Neutrophil (primary cell): ENCODE results near the gene MYO1H.

Source experiments
- H3K27ac ChIP-seq: fragments of 200-600 bp; sonication (generic); 2 replicates; pipeline ENCODE4 v1.5.1; 2016; ENCODE audit warnings: mild to moderate bottlenecking, moderate library complexity
- H3K27me3 ChIP-seq: fragments of 200-600 bp; sonication (generic); 2 replicates; pipeline ENCODE4 v1.6.0; 2016; ENCODE audit warnings: mild to moderate bottlenecking
- H3K36me3 ChIP-seq: fragments of 200-600 bp; sonication (generic); 2 replicates; pipeline ENCODE4 v1.5.1; 2017
- H3K4me1 ChIP-seq, 2 experiments: fragments of 200-600 bp in 1 of 2; sonication (generic) in 1 of 2; 1 replicate in 1 of 2; 2 replicates in 1 of 2; pipeline versions ENCODE4 v1.5.1 to v1.6.1; 2013 to 2016; ENCODE audit warnings: low read depth in 1 of 2, low read length in 1 of 2, mild to moderate bottlenecking in 1 of 2, moderate library complexity in 1 of 2; ENCODE audit not compliant: control insufficient read depth in 1 of 2, insufficient read depth in 1 of 2
- H3K4me3 ChIP-seq, 2 experiments: fragments of 200-600 bp in 1 of 2; sonication (generic) in 1 of 2; 1 replicate in 1 of 2; 2 replicates in 1 of 2; pipeline ENCODE4 v1.5.1; 2013 to 2016; ENCODE audit warnings: low read depth in 1 of 2, low read length in 1 of 2, mild to moderate bottlenecking in 1 of 2, moderate library complexity in 1 of 2
- H3K9me3 ChIP-seq: fragments of 200-600 bp; sonication (generic); 2 replicates; pipeline ENCODE4 v1.5.1; 2016
- CTCF ChIP-seq: fragments of 200-600 bp; sonication (generic); IDR thresholded peaks from 2 replicates; pipeline ENCODE4 v1.5.1; 2016; ENCODE audit warnings: antibody characterized with exemption

Gene MYO1H

GRCh38 chr12:109455706-109456105, 108.0 kb downstream of the MYO1H start:
- no peak overlapping the region for H3K4me3 ChIP-seq
- H3K4me1 ChIP-seq: peaks cover 2% of the 10 kb centered on the region in 2 experiments
- no peaks in the 10 kb centered on the region for H3K27me3 ChIP-seq
- H3K36me3 ChIP-seq: peaks cover 86% of the 10 kb centered on the region
- TF ChIP-seq CTCF: no peak
- no peak overlapping the region for H3K27ac ChIP-seq
- H3K9me3 ChIP-seq: no peaks in the 10 kb centered on the region

- no peaks in the 10 kb centered on the region for H3K27me3 ChIP-seq
- no peaks in the 10 kb centered on the region for H3K9me3 ChIP-seq
- peaks cover 63% of the 10 kb centered on the region for H3K36me3 ChIP-seq
- no peak for TF ChIP-seq CTCF
- peaks cover 18 to 19% of the 10 kb centered on the region in 2 experiments for H3K4me1 ChIP-seq
- no peak overlapping the region for H3K4me3 ChIP-seq
- H3K27ac ChIP-seq: no peak overlapping the region
These were observed 110.4 kb downstream of the MYO1H start for GRCh38 chr12:109458086-109458485.

- Histone ChIP-seq H3K9me3 (no peaks in the 10 kb centered on the region), H3K27me3 (no peaks in the 10 kb centered on the region), H3K4me1 (peaks cover 18 to 19% of the 10 kb centered on the region in 2 experiments), H3K4me3 (no peak overlapping the region), H3K36me3 (peaks cover 56% of the 10 kb centered on the region), H3K27ac (no peak overlapping the region)
- no peak for TF ChIP-seq CTCF
These were observed 111.1 kb downstream of the MYO1H start for GRCh38 chr12:109458771-109459208.

- Histone ChIP-seq H3K36me3 (peaks cover 51% of the 10 kb centered on the region), H3K9me3 (no peaks in the 10 kb centered on the region), H3K4me3 (no peak overlapping the region), H3K27ac (no peak overlapping the region), H3K4me1 (peaks cover 18 to 19% of the 10 kb centered on the region in 2 experiments), H3K27me3 (no peaks in the 10 kb centered on the region)
- no peak for TF ChIP-seq CTCF
These were observed 111.5 kb downstream of the MYO1H start for GRCh38 chr12:109459247-109459646.

GRCh38 chr12:109460538-109460937, 112.8 kb downstream of the MYO1H start:
- no peak overlapping the region for H3K4me3 ChIP-seq
- H3K36me3 ChIP-seq: peaks cover 46% of the 10 kb centered on the region
- peak overlapping the region; percentile 70 for H3K27ac ChIP-seq
- no peaks in the 10 kb centered on the region for H3K9me3 ChIP-seq
- no peaks in the 10 kb centered on the region for H3K27me3 ChIP-seq
- H3K4me1 ChIP-seq: peaks cover 18 to 19% of the 10 kb centered on the region in 2 experiments
- no peak for TF ChIP-seq CTCF
